PC-3 (cell line): ENCODE results near the gene FGF23. TPM values are rescaled to one million over a fixed set of nuclear protein-coding genes. Genes with fewer than 3 reads are reported as not detected.

ENCODE experiments used
- ATAC-seq: fragments of 200-7000 bp; cut with Tn5 transposase; 2 replicates; pipeline ENCODE4 v1.9.1; 2020; ENCODE audit warnings: mild to moderate bottlenecking, moderate library complexity
- BruUV-seq: library from RNA; stranded (reverse); fragments of 400-500 nt; replicated peaks from 2 replicates; lab custom pipeline; 2021; lab: Mats Ljungman, UMichigan
- CTCF ChIA-PET: fragments of 300-600 bp; sonication (Branson Sonifier 250); formaldehyde crosslinking; loops from one replicate; lab custom pipeline; 2022; ENCODE audit warnings: antibody characterized with exemption; lab: Charles Lee
- POLR2A ChIA-PET: fragments of 300-600 bp; sonication (Branson Sonifier 250); formaldehyde crosslinking; loops from one replicate; lab custom pipeline; 2022; ENCODE audit warnings: antibody characterized with exemption; ENCODE audit not compliant: unreplicated experiment; lab: Charles Lee
- DNase-seq: peaks from one replicate; pipeline ENCODE4 v3.0.0-alpha.2; 2015
- H2AFZ ChIP-seq: fragments of 300-600 bp; sonication (generic); 2 replicates; pipeline ENCODE4 v1.6.0; 2016; ENCODE audit warnings: antibody characterized with exemption, low read length
- H3F3A ChIP-seq: fragments of 300-600 bp; sonication (generic); one replicate; pipeline ENCODE4 v1.6.0; 2017; ENCODE audit warnings: antibody characterized with exemption, low read length, control low read depth, mild to moderate bottlenecking; ENCODE audit not compliant: unreplicated experiment
- H3K27ac ChIP-seq: fragments of 300-600 bp; sonication (generic); 2 replicates; pipeline ENCODE4 v1.5.1; 2016; ENCODE audit warnings: mild to moderate bottlenecking, low read length
- H3K27me3 ChIP-seq: fragments of 300-600 bp; sonication (generic); 2 replicates; pipeline ENCODE4 v1.6.1; 2016; ENCODE audit warnings: low read length, mixed read lengths
- H3K36me3 ChIP-seq: fragments of 300-600 bp; sonication (generic); 2 replicates; pipeline ENCODE4 v1.6.1; 2016; ENCODE audit warnings: low read depth, mixed run types, low read length, mixed read lengths
- H3K4me1 ChIP-seq: fragments of 300-600 bp; sonication (generic); 2 replicates; pipeline ENCODE4 v1.5.1; 2016; ENCODE audit warnings: low read length; ENCODE audit not compliant: insufficient read depth
- H3K4me2 ChIP-seq: fragments of 300-600 bp; sonication (generic); 2 replicates; pipeline ENCODE4 v1.6.0; 2016; ENCODE audit warnings: low read length
- H3K4me3 ChIP-seq: fragments of 300-600 bp; sonication (generic); 2 replicates; pipeline ENCODE4 v1.5.1; 2016; ENCODE audit warnings: mild to moderate bottlenecking, low read length, mixed read lengths
- H3K79me2 ChIP-seq: fragments of 300-600 bp; sonication (generic); 2 replicates; pipeline ENCODE4 v1.6.1; 2017; ENCODE audit warnings: low read length, mixed read lengths
- H3K9ac ChIP-seq: fragments of 300-600 bp; sonication (generic); 2 replicates; pipeline ENCODE4 v1.6.0; 2016; ENCODE audit warnings: mild to moderate bottlenecking, low read length
- H3K9me2 ChIP-seq: fragments of 300-600 bp; sonication (generic); replicated peaks from 2 replicates; pipeline ENCODE4 v1.6.1; 2016; ENCODE audit warnings: mixed run types, low read length, mixed read lengths
- H3K9me3 ChIP-seq: fragments of 300-600 bp; sonication (generic); 2 replicates; pipeline ENCODE4 v1.6.1; 2016; ENCODE audit warnings: low read length, mixed read lengths
- H4K20me1 ChIP-seq: fragments of 300-600 bp; sonication (generic); 2 replicates; pipeline ENCODE4 v1.6.1; 2016; ENCODE audit warnings: low read length, mixed read lengths
- EZH2 ChIP-seq: fragments of 300-600 bp; sonication (generic); IDR thresholded peaks from one replicate; pipeline ENCODE4 v1.6.1; 2017; ENCODE audit warnings: antibody characterized with exemption, mild to moderate bottlenecking, low read length; ENCODE audit not compliant: unreplicated experiment
- EZH2phosphoT487 ChIP-seq: fragments of 300-600 bp; sonication (generic); IDR thresholded peaks from 2 replicates; pipeline ENCODE4 v1.6.1; 2018; ENCODE audit warnings: mild to moderate bottlenecking, antibody characterized with exemption, low read length, borderline replicate concordance
- intact Hi-C: fragments of 100-400 bp; cut with micrococcal nuclease; formaldehyde crosslinking; loops from 2 replicates; pipeline ENCODE4 v1.9.0; 2023
- total RNA-seq: library from RNA; depleted of rRNA; stranded (reverse); fragments of >200 nt; gene quantifications from 2 replicates; pipeline ENCODE4 v1.2.3, GENCODE V29; 2014
- TF ChIP-seq, protein P1 (sequence below): fragments of 300-600 bp; sonication (generic); conservative IDR thresholded peaks from 2 replicates; pipeline ENCODE4 v1.5.1; 2017; ENCODE audit warnings: antibody characterized with exemption, low read depth, mild to moderate bottlenecking, low read length

The FGF23 gene
- total RNA-seq, 1 experiment from 2014 or later: not detected

DNA sequence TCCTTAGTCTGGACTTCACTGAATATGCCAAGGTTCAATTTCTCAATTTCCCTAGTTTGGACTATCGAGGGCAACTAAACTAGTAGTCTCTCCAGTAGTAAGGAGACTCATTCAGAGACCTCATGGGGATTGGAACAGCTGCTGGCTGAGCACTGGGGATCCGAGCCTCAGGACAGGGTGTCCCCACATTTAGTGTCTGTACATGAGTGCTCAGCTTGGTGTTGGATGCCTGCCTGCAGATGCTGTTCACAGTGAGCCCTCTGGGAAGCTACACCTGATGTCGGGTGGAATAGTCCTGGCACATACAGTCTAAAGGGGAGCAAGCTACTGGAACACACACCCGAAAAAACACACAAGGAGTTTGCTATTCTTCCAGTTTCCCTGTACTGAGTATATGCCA lies 820 bp upstream of the FGF23 start:
- Histone ChIP-seq H3K4me3 (no peak overlapping the region), H3K4me1 (no peaks in the 10 kb centered on the region), H3K9me3 (no peaks in the 10 kb centered on the region), H3K4me2 (no peak overlapping the region), H3K9me2 (no peaks in the 10 kb centered on the region), H3K79me2 (no peaks in the 10 kb centered on the region), H3K9ac (no peak overlapping the region), H3F3A (no peaks in the 10 kb centered on the region), H4K20me1 (no peaks in the 10 kb centered on the region), H3K27me3 (peaks cover 79% of the 10 kb centered on the region), H3K27ac (no peak overlapping the region), H3K36me3 (no peaks in the 10 kb centered on the region), H2AFZ (no peak overlapping the region)
- BruUV-seq: no TSS peak
- intact Hi-C loops: no loop called here
- DNase-seq (no peak), ATAC-seq (no peak)
- POLR2A ChIA-PET: no interaction called here
- CTCF ChIA-PET: no interaction called here
- TF ChIP-seq EZH2phosphoT487 (no peak), EZH2 (no peak)
- TF ChIP-seq, protein P1, sequence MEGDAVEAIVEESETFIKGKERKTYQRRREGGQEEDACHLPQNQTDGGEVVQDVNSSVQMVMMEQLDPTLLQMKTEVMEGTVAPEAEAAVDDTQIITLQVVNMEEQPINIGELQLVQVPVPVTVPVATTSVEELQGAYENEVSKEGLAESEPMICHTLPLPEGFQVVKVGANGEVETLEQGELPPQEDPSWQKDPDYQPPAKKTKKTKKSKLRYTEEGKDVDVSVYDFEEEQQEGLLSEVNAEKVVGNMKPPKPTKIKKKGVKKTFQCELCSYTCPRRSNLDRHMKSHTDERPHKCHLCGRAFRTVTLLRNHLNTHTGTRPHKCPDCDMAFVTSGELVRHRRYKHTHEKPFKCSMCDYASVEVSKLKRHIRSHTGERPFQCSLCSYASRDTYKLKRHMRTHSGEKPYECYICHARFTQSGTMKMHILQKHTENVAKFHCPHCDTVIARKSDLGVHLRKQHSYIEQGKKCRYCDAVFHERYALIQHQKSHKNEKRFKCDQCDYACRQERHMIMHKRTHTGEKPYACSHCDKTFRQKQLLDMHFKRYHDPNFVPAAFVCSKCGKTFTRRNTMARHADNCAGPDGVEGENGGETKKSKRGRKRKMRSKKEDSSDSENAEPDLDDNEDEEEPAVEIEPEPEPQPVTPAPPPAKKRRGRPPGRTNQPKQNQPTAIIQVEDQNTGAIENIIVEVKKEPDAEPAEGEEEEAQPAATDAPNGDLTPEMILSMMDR: no peak

- H3K4me1 ChIP-seq: no peaks in the 10 kb centered on the region
- POLR2A ChIA-PET: no interaction called here
- H3F3A ChIP-seq: no peaks in the 10 kb centered on the region
- no peaks in the 10 kb centered on the region for H4K20me1 ChIP-seq
- no peak overlapping the region for H3K4me3 ChIP-seq
- CTCF ChIA-PET: no interaction called here
- intact Hi-C loops: no loop called here
- no peak overlapping the region for H3K4me2 ChIP-seq
- H3K9me3 ChIP-seq: no peaks in the 10 kb centered on the region
- H3K9me2 ChIP-seq: no peaks in the 10 kb centered on the region
- no peak overlapping the region for H2AFZ ChIP-seq
- no peak overlapping the region for H3K27ac ChIP-seq
- no TSS peak for BruUV-seq
- H3K79me2 ChIP-seq: no peaks in the 10 kb centered on the region
- H3K36me3 ChIP-seq: no peaks in the 10 kb centered on the region
- peaks cover 85% of the 10 kb centered on the region for H3K27me3 ChIP-seq
- H3K9ac ChIP-seq: no peak overlapping the region
- no peak for ATAC-seq
- DNase-seq: no peak
- TF ChIP-seq EZH2: no peak
- TF ChIP-seq, protein P1: no peak
These were observed 740 bp downstream of the FGF23 start for GRCh38 chr12:4378772-4379171.

GRCh38 chr12:4375449-4375848 lies 4.1 kb downstream of the FGF23 start:
- TF ChIP-seq EZH2: no peak
- TF ChIP-seq, protein P1: no peak
- no peak for TF ChIP-seq EZH2phosphoT487
- H3K27me3 ChIP-seq: peaks cover 72% of the 10 kb centered on the region
- ChIA-PET POLR2A (no interaction called here), CTCF (no interaction called here)
- ATAC-seq (no peak), DNase-seq (no peak)
- H3K36me3 ChIP-seq: no peaks in the 10 kb centered on the region
- no peaks in the 10 kb centered on the region for H3K9me3 ChIP-seq
- H2AFZ ChIP-seq: no peak overlapping the region
- H4K20me1 ChIP-seq: no peaks in the 10 kb centered on the region
- intact Hi-C loops: no loop called here
- no TSS peak for BruUV-seq
- H3K9ac ChIP-seq: no peak overlapping the region
- no peak overlapping the region for H3K27ac ChIP-seq
- H3K4me3 ChIP-seq: no peak overlapping the region
- no peaks in the 10 kb centered on the region for H3K4me1 ChIP-seq
- H3K9me2 ChIP-seq: no peaks in the 10 kb centered on the region
- H3K4me2 ChIP-seq: no peak overlapping the region
- no peaks in the 10 kb centered on the region for H3F3A ChIP-seq
- H3K79me2 ChIP-seq: no peaks in the 10 kb centered on the region
